GM18502 (cell line): ENCODE measurements around the gene CLN6.
"Not testable (repeated sequence)": the region's sequence is repeated elsewhere in the genome, so short reads cannot be mapped to it uniquely, and the experiment has no call there.

Experiments
- ATAC-seq: cut with Tn5 transposase; IDR thresholded peaks from one replicate; pipeline ENCODE4 v1.9.1; 2021; ENCODE audit warnings: mild to moderate bottlenecking; ENCODE audit not compliant: unreplicated experiment, poor library complexity

Gene CLN6

GRCh38 chr15:68256675-68257450 is 27.3 kb upstream of the CLN6 start:
- ATAC-seq = peak; percentile 44

GRCh38 chr15:68252925-68253534 is 23.5 kb upstream of the CLN6 start:
- ATAC-seq = no peak

- ATAC-seq = no peak
Measured at GRCh38 chr15:68249058-68249713, 19.7 kb upstream of the CLN6 start.

- ATAC-seq = no peak
Measured at GRCh38 chr15:68244235-68244634, 14.7 kb upstream of the CLN6 start.

GRCh38 chr15:68241088-68241935 is 11.8 kb upstream of the CLN6 start:
- ATAC-seq = no peak

- ATAC-seq = no peak
Measured at GRCh38 chr15:68239025-68239424, 9.5 kb upstream of the CLN6 start.

GRCh38 chr15:68235022-68235421 is 5.5 kb upstream of the CLN6 start:
- ATAC-seq = no peak

GRCh38 chr15:68234520-68234919 is 5.0 kb upstream of the CLN6 start:
- not testable (repeated sequence) for ATAC-seq

GRCh38 chr15:68234060-68234459 is 4.5 kb upstream of the CLN6 start:
- ATAC-seq = no peak

- ATAC-seq = no peak
Measured at GRCh38 chr15:68232937-68233336, 3.4 kb upstream of the CLN6 start.

GRCh38 chr15:68232449-68232848 is 2.9 kb upstream of the CLN6 start:
- no peak for ATAC-seq

- no peak for ATAC-seq
Measured at GRCh38 chr15:68231102-68231818, 1.7 kb upstream of the CLN6 start.

GRCh38 chr15:68230157-68231100 is 901 bp upstream of the CLN6 start:
- no peak for ATAC-seq

GRCh38 chr15:68228971-68229385 is 550 bp downstream of the CLN6 start:
- ATAC-seq = no peak

GRCh38 chr15:68228143-68228970 is 1.2 kb downstream of the CLN6 start:
- no peak for ATAC-seq

GRCh38 chr15:68227643-68228142 is 1.8 kb downstream of the CLN6 start:
- no peak for ATAC-seq

- ATAC-seq = not testable (repeated sequence)
Measured at GRCh38 chr15:68225442-68225841, 4.1 kb downstream of the CLN6 start.
